Endometrial microvascular endothelial cells (primary cell): ENCODE data around the gene RXFP4. TPM values are rescaled to one million over a fixed set of nuclear protein-coding genes. Genes with fewer than 3 reads are reported as not detected.
"Not testable (repeated sequence)": the region's sequence is repeated elsewhere in the genome, so short reads cannot be mapped to it uniquely, and the experiment has no call there.

Experiments used
- in situ Hi-C: cut with HindIII; loops from 2 replicates; pipeline ENCODE4 v1.10.0; 2017; ENCODE audit warnings: low sequenced_read_pairs, low pct_unique_long_range_greater_than_20kb; ENCODE audit errors: inconsistent ontology term
- total RNA-seq: library from RNA; depleted of rRNA; stranded (reverse); fragments of >200 nt; gene quantifications from one replicate; pipeline ENCODE4 v1.2.3, GENCODE V29; 2015; ENCODE audit errors: inconsistent ontology term

Gene RXFP4, protein sequence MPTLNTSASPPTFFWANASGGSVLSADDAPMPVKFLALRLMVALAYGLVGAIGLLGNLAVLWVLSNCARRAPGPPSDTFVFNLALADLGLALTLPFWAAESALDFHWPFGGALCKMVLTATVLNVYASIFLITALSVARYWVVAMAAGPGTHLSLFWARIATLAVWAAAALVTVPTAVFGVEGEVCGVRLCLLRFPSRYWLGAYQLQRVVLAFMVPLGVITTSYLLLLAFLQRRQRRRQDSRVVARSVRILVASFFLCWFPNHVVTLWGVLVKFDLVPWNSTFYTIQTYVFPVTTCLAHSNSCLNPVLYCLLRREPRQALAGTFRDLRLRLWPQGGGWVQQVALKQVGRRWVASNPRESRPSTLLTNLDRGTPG
- total RNA-seq, result not detected

DNA sequence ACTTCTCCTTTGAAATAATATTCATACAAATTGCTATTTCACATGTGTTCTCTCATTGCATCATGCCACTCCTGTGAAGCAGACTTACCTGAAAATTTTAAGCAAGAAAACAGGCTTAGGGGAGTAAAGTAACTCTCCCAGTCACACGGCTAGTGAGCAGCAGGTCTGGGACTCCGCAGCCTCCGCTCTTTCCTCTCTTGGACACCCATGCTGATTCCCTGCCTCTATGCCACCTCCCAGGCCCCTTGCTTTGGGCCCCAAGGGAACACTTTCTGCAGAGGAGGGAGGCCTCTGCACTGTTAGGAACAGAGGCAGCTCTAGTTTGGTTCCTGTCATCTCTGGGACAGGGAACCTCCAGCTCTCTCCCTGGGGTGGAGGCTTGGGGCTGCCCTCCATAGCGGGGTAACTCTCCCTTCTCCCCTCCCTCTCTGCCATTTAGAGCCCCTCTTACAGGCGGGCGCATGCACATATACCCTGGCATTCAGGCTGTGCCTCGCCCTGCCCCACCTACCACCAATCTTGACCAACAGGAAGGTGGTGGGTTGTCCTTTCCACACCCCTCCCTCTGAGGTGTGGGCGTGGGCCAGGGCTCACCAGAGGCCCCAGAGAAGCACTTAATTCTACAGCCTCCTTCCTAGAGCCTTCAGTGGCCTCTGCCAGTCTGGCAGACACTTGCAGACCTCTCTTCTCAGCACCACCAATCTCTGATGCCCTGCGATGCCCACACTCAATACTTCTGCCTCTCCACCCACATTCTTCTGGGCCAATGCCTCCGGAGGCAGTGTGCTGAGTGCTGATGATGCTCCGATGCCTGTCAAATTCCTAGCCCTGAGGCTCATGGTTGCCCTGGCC, at the start of gene RXFP4:
Gene RXFP4, plus strand, starts transcription at position 646 of the 852 bp plus-strand sequence. Its CDS starts 72 bp downstream, at position 718.
- in situ Hi-C loops, result no loop called here

DNA sequence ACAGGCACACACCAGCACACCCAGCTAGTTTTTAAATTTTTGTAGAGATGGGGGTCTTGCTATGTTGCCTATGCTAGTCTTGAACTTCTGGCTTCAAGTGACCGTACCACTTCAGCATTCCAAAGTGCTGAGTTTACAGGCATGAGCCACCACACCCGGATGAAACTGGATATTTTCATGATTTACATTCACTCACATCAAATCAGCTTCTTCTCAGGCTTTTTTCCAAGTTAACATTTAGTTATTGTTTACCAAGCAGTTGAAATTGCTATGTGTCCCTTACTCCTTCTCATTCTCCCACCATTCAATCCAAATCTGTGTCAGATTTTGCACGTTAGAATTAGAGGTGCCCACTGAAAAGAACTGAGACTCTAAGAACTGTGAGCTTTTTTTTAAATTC, 48.6 kb upstream of the RXFP4 start:
- in situ Hi-C loops, result no loop called here

DNA sequence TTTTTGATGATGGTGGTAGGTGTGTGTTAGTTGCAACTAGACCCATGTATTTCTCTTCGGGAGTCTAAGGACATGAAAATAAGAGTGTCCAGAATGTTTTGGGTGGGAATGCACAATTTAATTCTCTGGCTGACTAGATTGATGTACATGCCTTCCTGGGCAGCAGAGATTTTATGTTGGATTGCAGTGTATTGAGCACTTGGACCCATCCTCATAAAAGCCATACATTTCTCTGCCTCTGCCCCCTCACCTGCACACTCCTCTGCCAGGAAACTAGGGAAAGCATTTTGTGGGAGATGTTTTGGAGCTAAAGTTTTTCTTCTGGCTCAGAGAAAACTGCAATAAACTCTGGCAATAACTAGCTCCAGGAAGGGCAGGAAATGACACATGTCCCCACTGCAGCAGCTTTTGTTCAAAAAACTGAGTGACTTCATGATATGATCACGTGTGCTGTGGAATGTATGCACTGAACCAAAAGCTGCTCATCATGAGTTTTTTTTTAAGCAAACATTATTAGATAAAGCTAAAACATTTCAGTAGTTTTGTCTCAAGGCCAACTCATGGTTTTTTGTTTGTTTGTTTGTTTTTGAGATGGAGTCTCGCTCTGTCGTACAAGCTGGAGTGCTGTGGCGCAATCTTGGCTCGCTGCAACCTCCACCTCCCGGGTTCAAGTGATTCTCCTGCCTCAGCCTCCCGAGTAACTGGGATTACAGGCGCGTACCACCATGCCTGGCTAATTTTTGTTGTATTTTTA, 47.9 kb upstream of the RXFP4 start:
- in situ Hi-C loops, result no loop called here

DNA sequence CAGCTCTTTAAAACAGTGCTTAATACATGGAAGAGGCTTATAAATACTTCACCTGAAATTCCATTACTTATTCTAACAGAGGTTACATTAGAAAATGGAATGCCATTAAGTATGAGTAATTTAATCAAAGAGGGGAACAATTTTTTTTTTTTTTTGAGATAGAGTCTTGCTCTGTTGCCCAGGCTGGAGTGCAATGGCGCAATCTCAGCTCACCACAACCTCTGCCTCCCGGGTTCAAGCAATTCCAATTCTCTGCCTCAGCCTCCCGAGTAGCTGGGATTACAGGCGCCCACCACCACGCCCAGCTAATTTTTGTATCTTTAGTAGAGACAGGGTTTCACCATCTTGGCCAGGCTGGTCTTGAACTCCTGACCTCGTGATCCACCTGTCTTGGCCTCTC, 45.8 kb upstream of the RXFP4 start:
- in situ Hi-C loops, result not testable (repeated sequence)

DNA sequence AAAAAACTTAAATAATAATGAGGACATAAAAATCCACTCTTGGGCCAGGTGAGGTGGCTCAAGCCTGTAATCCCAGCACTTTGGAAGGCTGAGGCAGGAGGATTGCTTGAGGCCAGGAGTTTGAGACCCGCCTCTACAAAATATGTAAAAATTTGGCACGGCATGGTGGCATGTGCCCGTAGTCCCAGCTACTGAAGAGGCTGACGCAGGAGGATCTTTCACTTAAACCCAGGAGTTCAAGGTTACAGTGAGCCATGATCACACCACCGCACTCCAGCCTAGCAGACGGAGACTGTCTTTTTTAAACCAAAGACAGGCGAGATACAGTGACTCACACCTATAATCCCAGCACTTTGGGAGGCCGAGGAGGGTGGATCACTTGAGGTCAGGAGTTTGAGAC, 45.0 kb upstream of the RXFP4 start:
- in situ Hi-C loops, result not testable (repeated sequence)

DNA sequence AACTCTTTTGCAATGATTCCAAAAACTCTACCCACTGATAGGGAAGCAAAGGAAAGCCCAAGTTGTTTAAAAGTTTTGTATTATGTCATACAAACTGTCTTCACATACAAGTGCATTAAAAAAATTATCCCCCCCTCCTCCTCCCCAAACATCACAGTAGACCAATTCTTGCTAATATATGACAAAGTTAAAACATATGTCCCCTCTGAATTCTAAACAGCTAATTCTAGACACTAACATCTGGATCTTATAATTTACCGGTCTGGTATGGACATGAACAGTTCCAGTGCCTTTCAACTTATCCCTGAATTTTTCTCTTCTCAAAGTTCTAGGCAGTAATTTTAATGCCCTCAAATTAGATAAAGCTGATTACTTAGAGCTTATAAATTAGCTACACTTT, 43.7 kb upstream of the RXFP4 start:
- in situ Hi-C loops, result no loop called here

DNA sequence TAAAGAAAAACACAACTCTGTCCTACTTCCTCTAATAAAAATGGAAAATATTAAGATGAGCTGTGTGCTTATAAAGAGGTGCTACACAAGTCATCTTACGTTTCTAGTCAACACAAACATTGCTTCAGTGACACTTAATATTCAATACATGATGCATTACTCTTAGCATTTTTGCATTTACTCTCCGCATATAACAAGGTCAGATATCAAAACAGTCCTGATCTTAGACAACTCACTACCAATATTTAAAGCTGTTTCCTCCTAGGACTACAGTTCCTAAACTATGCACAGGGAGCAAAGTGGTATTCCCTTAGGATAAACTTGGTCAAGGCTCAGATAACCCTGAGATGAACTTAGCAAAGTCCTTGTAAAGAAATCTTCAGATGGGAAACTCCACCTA, 42.5 kb upstream of the RXFP4 start:
- in situ Hi-C loops, result no loop called here

DNA sequence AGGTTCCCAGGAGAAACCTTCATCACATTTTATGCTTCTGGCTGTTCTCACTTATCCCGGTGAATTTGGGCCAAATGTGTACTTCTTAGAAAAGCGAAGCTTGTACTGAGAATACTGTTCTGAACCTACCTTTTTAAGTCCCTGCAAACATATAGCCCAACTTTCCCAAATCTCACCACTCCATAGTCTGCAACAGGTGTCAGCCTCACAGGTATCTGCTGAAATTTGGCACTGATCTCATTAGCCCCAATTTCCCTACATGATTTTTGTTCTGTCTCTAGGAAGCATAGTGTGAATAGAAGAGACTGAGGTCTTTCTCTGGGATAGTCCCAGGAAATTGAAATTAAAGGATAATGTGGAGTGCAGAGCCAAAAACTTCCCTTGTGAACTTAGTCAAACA, 41.8 kb upstream of the RXFP4 start:
- in situ Hi-C loops, result no loop called here

DNA sequence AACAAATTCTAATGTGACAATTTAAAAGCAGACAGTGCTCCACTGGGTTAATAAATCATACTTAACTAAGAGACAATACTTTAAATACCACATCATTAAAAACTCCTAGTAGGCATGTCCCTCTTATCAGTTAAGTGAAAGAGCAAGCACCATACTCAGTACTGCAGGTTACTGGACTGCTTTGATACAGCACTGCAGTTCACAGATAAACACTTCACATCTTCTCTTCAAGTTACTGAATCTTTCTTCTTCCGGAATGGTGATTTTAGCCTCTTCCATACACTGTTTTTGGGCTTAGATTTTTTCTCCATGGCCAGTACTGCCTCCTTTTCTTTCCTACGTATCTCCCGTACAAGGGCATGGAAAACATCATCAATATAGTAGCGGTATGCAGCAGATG, 41.3 kb upstream of the RXFP4 start:
- in situ Hi-C loops, result no loop called here

DNA sequence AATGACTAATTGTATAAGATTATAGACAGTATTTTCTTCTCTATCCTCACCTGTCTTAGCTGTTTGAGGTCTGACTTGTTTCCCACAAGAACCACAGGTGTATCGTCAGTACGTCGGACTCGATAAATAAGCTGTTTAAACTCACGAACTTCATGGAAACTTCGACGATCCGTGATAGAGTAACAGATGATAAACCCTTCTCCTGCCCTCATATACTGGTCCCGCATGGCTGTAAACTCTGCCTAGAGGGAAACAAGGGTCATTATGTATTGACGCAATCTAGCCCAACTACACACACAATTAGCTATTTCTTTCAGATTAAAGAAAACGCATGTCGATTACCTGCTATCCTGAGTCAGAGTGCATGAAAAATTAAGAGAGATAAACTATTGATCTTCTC, 37.2 kb upstream of the RXFP4 start:
- in situ Hi-C loops, result no loop called here

DNA sequence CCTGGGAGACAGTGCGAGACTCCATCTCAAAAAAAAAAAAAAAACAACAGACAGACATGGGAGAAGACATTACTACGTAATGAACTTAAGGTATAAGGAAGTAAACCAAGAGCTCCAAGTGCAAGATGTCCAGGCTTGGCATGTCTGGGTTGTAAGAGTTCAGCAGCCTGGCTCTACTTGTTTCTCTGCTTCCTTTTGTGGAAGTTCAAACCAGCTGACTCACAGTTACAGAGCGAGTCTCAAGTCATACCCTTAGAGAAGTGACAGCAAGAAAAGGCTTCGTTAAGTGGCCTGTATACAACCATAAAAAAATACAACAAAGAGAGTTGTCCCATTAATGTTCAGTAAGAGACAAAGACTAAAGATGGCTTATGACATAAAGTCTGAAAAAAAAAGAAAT, 31.5 kb upstream of the RXFP4 start:
- in situ Hi-C loops, result no loop called here

DNA sequence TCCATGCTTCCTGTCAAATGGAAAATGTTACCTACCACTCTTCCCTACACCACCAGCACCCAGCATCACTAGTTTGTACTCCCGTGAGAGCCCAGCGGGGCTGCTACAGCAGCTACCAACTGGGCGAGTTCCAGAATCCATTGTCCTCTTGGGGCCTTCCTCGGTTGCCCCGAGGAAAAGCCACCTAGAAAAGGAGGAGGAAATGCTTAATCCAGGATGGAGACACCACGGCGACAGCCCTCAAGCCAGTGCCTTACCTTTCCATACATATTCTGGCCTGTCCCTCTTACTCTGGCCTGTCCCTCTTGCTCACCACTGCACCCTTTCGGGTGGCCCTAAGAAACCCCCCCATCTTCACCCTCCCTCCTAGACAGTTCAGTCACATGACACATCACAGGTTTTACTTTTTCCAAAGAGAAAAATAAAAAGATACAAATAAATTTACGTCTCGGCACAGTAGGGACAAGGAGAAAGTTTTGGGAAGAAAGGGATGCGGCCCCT, 30.8 kb upstream of the RXFP4 start:
- in situ Hi-C loops, result no loop called here

DNA sequence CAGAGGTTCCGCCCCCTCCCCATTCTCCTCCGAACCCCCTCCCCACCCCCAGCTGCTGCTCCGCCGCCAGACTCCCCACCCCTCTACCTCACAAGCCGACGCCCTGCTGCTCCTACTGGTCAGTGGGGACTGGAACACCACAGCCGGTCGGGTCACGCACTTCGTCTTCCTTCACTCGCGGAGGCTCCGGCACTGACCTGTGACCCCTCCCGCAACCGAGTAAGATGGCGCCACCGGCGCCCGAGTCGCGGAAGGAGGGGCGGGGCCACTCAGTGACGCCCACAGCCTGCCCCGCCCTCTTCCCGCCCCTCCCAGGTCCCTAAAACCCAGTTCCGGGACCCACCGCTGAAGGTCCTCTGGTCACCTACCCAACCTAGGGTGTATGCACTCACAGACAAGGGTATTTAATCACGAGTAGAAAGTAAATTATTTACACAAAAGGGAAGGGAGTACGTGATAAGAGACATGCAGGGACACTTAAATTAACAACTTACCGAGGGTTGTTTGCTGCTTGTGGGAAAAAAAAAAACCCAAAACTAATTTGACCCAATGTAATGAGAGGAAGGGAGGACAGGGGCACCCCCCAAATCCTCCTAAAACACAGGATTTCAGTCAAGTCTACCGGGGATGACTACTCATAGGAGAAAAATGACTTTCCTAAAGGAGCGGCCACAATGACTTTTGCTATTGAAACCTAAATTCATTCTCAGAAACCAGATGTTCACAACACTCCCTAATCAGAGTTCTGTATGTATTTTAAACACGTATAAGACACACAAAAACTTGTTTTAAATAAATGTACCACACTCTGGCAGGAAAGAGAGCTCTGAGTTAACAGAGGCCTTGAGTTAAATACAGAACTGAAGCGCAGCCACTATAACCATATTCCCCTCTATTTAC, 30.0 kb upstream of the RXFP4 start, which contains the start of gene RIT1:
Gene RIT1, minus strand, starts transcription at position 194 of the 900 bp plus-strand sequence. CDS start 588 bp downstream, outside the sequence.
- in situ Hi-C loops, result no loop called here

DNA sequence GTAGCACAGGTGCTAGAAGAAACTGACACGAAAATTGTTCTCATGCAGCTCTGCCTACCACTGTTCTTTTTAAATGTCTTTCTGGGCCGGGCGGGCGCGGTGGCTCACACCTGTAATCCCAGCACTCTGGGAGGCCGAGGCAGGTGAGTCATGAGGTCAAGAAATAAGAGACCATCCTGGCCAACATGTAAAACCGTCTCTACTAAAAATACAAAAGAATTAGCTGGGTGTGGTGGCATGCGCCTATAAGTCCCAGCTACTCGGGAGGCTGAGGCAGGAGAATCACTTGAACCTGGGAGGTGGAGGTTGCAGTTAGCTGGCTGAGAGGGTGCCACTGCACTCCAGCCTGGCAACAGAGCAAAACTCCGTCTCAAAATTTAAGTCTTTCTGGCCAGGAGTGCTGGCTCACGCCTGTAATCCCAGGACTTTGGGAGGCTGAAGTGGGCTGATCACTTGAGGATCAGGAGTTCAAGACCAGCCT, 29.3 kb upstream of the RXFP4 start:
- in situ Hi-C loops, result no loop called here

DNA sequence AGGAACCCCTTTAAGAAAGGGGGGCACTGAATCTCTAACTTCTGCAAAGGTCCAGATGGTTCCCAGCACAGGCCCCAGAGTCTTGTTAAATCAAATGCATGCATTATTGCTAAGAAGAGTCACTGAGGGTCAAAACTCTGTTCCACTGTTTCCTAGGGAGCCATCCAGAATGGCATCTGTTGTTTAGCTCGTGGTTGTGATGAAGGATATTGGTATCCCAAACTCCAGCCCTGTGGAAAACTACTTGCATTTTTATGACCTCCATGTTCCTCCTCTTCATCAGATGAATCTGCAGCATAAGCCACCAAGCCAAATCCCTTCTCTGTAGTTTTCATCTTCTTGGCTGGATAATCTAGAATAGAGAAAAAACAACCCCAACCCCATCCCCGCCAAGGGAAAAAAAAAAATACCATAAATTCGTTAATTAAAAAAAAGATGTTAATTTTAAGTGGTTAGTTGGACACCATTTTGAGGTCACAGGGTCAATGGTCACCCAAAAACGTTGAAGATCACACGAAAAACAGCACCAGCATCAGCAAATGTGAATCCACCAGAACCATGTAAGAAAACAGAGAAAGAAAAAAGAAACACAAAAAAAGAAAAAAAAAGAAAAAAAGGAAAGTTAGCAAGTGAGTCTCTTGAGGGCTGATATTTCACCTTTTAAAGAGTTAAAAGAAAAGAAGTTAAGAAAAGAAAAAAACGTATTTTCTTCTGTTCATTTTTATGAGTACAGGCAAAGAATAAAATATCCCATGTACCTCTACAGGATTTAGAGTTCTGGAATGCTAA, 27.3 kb upstream of the RXFP4 start:
- in situ Hi-C loops, result no loop called here

DNA sequence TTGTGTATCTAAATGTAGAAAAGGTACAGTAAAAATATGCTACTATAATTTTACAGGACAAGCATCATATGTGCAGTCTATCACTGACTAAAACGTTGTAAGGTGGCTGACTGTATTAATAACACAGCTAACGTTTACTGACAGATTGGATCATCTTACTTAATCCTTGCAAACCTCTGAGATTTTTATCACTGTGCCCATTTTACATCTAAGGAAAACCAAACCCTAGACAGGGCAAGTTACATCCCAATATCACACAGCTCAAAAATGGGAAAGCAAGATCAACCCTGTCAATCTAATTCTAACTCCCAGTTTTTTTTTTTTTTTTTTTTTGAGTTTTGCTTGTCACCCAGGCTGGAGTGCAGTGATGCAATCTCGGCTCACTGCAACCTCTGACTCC, 22.8 kb upstream of the RXFP4 start:
- in situ Hi-C loops, result no loop called here

DNA sequence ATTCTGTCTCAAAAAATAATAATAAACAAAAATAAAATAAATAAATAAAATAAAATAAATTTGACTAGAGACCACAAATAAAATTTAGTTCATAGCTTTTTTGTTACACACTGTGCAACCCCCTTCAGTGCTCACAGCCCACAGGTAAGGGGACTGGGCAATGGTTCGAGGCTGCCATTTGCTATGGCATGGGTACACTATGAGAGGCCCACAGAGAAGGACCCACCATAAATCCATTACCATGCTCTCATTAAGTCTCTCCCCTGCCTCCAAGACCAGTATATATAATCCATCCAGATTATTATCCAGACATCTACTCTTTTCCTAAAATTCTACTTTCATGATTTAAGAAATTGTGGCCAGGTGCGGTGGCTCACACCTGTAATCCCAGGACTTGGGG, 21.6 kb upstream of the RXFP4 start:
- in situ Hi-C loops, result no loop called here
